GM04504 (cell line): ENCODE data around the gene NKX2-1.
"Not testable (repeated sequence)": the region's sequence is repeated elsewhere in the genome, so short reads cannot be mapped to it uniquely, and the experiment has no call there.

Source experiments
- DNase-seq: peaks from one replicate; pipeline ENCODE4 v3.0.0-alpha.2; 2012; ENCODE audit warnings: low read depth

NKX2-1 gene

DNA sequence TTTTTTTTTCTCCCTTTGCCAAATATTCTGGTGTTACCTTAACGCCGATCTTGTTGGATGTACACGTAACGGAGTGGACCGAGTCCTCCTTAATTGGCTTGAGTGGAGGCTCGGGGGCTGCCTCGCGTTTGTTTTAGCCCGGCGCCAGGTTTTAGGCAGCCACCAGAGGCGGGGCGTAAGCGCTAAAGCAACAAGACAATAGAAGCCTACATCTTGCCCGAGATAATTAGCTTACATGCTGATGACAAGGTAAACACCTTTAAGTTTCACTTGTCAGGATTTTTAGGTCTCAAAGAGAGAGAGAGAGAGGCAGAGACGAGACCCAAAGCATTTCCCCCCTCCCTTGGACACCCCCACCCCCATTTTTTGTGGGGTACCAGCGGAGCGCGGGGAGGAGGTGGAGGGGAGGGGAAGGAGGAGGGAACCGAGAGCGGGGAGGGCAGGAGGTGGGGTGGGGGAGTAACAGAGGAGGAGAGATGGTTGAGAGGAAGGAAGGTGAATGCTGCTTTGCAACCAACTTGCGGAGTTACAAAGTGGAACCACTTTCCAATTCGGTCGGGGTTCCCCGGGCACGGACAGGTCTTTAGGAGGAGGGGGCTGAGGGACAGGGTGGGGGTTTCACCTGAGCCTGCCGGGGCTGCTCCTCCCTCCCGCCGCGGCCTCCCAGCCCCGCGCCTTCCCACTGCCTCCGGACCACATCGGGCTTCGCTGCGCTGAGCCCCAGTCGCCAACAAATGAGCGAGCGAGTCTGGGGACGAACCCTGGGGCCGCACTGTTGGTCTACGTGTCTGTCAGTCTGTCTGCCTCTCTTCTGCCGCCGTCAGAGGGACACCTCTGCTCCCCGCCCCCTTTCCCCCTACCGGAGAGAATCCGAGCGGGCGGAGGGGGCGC lies at the start of gene NKX2-1:
TSS of gene NKX2-1 (minus strand) at position 802 of the 891 bp plus-strand sequence. CDS start at position 699, 103 bp downstream.
- DNase-seq: no peak

DNA sequence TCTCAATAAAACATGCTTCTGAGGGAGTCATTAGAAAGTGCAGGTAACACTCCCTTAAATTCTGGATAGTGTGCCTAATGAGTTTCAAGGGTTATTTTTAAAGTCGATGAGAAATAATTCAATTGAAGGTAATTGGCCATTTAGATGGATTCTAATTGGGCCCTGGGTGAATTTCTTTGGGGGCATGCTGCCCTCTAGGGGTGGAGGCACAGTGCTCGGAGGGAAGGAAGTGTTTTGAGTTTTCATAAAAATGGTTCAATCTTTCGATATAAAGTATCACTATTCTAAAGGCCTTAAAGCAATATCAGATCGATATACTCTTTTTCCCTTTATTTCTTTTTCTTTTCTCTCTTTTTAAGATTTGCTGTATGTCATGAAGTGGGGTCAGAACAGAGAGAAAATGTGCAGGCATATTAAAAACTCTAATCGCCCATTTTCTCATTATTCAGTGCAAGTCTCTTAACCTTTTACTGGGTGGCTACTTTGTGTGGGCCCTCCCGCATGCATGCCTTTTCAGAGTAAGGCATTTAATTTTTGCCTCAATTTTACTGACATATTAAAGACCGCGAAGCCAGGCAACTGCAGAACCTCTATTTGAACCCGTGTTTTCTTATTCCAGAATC lies 36.9 kb upstream of the NKX2-1 start:
- DNase-seq: peak; percentile 5

DNA sequence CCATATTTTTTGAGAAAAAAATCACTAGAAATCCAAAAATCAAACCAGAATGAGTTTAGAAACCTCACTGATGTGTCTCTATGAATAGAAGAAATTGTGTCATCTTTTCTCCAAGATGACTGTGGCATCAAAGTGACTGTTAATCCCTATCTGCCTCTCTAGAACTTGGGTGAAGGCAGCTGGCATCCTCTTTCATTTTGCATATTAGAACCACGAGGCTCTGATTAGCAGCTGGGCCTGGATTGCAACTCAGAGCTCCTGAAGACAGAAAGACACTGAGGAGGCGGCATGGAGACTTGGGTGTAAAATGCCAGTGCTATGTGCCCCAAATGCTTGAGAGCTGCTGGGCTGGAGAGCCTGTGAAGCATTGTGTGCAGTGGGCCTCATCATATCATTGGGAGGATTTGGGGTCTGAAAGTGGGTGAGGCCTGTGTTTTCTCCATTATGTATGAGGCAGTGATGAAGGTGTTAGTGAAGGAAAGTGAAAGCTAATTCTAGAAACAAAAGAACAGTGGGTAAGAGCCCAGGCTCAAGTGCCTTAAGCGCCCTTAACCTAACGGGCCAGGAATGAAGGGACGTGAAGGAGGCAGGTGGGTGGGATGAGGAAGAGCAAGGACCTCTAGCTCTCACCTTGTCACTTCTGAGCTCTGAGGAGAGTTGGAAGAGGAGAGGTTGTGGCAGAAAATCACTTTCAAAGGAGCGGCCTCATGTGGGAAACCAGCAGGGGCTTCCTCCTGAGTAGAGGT lies 36.1 kb upstream of the NKX2-1 start:
- no peak for DNase-seq

DNA sequence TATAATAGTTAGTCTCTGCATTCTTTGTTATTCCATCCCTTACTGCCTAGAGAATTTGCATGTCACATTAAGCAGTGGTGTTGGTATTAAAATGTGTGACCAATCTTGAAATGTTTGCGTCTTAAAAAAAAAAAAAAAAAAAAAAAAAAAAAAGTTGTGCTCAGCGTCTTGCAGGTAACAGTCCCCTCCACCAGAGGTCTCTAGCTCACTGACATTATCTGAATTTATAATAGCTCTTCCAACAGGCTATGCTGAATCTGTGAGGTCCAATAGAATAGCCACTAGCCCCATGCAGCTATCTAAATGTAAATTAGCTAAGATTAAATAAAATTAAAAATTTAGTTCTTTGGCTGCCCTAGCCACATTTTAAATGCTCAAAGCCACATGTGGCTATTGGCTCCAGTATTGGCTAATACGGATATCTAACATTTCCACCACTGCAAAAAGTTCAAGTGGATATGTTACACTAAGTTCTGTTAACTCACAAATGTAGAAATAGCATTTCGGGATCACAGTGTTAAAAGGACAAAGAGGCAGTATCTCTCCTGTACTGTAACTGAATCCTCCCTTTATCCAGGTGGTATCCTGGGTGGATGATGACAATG lies 33.7 kb upstream of the NKX2-1 start:
- peak; percentile 8 for DNase-seq

DNA sequence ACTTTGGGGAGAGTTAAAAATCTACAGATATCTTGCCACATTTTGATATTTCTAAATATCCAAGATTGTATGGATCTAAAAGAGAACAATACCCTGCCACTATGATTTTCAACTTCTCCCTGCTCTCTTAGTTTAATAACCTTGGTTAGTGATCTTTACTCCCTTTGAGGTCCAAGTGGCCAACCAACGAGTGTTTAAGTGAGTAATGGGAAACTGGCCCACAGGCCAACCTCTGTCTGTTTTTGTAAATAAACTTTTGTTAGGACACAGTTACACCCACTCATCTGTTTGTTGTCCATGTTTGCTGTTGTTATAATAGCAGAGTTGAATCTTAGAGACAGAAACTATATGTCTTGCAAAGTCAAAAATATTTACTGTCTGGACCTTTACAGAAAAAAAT lies 30.9 kb upstream of the NKX2-1 start:
- no peak for DNase-seq

DNA sequence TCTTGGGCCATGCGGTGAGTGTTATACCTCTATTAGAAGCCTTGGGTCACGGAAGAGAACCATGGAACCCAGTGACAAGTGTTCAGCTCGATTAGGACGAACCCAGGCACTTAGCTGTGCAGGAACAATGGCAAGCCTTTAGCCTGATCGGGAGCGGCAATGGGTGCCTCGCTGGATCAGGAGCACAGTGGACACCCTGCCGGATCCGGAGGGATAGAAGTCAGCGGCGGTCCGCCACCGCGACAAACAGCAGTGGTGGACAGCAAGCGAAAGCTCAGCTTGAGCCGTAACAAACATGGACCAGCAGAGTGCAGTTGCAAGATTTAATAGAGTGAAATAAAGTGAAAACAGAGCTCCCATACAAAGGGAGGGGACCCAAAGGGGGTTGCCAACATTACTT lies 24.2 kb upstream of the NKX2-1 start:
- DNase-seq: not testable (repeated sequence)

DNA sequence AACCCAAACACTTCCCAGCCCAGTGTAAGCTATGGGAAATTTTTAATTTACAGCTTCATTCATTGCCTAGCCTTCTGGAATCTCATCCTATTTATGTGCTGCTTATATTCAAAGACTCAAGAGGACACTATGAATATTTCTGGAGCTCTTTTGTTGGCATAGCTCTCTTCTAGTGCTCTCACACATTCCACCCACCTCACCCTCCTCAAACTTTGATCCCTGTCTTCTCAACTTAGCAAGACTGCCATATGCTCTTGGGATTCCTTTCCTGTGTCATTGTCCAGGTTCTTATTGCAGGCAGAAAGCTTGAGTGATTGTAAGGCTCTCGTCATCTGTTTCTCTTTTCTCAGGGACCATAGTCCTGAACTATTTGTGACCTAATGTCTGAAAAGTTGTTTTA lies 18.0 kb upstream of the NKX2-1 start:
- no peak for DNase-seq

DNA sequence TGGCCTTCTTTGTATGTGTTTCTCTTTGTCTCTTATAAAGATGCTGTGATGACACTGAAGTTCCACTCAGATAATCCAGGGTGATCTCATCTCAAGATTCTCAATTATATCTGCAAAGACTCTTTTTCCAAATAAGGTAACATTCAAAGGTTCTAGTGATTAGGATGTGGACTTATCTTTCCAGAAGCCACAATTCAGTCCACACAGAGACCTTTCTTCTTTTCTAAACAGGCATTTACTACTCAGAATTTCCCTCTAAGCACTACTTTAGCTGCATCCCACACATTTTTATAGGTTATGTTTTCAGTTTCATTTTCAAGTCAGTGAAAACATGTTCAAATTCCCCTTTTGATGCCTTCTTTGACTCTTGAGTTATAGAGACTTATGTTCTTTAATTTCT lies 9.0 kb upstream of the NKX2-1 start:
- no peak for DNase-seq

DNA sequence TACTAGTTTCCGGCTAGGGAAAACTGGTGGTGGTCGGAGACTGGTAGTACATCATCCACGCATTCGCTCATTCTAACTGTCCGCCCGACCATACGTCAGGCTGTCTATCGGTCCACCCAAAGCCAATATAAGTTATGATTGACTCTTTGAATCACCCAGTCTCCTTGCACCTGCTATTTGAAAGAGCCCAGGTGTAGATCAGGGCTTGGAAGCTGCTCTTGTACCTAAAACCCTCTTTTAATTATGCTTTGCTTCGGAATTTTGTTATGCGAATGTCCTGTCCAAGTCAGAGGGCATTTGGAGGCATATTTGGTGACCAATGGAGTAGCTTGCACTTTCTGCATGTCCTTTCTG lies 5.7 kb upstream of the NKX2-1 start:
- no peak for DNase-seq

DNA sequence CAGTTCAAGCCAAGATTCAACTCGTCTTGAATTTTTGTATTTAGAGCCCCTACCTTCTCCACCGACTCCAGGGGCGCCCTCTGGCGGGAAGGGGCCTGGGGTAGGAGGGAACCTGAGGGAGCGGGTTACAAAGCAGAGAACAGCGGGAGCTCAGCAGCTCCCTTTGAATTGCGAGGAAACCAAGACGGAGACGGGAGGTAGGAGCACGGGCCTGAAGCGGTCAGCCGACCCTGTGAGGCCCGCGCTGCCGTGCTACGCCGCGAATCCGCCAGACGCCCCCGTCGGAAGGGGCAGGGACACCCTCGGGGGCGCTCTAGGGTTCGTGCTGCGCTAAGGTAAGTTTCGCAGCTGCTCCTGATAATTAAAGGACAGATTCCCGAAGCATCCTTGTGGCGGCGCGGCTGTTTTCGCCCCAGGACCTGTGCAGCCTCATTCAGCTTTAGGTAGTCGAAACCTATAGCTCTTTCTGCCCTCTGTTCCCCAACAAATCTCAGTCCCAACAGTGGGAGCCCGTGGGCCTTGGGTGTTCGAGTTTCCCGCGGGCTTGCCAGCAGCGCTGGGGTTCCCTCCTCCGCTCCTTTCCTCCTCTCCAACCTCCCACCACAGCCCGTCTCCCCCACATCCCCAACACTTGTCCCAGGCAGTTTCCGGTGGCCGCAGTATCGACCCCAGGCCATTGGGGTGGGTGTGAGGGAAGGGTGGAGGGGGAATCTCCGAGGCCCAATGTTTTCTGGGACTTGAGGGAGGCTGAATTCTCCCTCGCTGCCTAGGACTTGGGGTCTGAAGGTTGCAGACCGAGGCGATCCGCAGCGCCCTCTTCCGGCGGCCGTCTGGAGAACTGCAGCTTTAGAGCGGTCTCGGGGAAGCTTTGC lies 5.1 kb upstream of the NKX2-1 start:
- DNase-seq: no peak

DNA sequence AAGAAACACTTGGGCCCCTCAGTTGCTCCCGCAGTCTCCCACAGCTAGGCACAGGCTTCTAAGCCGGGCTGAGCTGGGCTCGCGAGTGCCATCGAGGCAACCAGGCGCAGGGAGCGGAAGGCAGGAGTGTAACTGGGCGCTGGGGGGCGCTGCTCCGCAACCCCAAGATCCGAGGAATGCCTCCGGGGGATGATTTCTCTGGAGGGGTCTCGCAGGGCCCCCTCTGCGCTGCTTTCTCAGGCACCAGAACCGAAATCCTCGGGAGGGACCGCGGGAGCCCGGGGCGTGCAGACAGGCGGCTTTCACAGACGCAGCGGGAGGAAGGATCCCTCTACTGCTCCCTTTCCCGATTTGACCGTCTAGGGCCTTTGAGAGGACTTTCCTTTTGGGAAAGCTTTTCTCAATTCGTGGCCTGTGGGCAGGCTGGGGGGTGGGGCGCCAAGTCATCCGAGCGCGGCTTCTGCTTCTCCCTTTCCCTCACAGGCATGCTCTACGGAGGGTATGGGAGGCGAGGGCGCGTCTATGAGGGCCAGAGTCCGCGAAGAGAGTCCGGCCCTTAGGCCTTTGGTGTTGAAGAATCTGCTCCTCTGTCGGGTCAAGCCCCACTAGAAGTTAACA lies 4.3 kb upstream of the NKX2-1 start:
- DNase-seq: no peak

DNA sequence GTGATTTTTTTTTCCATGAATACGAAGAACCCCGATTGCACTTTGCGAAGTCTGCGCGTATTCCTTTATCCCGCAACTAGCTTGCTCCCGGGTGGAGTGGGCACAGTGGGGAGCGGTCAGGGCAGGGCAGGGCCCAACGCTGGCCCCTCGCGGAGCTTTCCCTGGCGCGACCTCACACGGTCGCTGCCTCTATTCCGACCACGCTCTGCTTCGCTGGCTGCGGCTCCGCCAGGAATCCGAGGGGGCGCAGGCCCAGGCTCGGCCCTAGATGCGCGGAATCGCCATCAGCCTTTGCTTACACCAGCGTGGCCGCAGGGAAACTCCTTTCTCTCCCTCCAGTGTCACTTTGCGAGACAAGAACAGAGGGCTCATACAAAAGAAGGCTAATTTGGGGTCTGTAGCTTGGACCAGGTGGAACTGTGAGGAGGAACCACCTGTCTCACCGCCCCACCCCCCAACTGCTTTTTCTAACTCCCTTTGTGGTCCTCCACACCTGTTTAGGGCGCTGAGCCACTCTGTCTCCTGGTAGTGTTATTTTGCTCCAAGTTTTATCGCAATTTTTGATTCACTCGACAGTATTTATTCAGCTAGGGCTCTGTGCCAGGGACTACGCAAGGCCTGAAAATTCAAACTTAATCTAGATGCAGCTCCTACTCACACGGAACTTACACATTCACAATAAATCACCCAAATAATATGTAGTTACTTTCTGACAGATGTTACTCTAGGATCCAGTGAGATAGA lies 3.1 kb upstream of the NKX2-1 start:
- DNase-seq: no peak

DNA sequence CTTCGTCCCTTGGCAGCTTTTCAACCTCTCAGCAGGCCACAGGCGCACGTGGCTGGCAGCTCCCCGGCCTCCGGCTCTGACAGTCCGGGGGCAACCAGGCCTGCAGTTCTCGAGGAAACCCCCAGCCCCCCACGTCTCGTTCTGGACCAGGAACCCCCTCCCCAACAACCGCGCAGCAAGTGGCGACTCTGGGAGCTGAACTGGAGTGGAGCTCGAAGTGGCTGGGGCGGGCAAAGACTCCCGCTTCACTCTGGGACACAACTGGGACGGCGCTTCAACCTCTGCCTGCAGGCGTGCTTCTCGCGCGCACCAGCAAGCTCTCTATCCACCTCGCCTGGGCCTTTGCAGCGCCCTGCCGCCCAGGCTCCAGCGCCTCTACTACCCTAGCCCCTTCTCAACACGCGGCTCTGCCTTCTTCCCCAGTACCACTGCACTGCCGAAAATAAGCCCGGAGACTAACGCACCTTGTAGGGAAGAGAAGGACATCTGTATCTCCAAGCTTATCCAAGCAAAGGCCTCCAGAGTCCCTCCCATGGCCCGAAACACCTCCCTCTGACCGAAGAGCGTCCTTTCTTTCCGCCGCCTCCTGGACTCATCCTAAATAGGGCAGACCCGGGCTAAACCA lies 2.4 kb upstream of the NKX2-1 start:
- no peak for DNase-seq

DNA sequence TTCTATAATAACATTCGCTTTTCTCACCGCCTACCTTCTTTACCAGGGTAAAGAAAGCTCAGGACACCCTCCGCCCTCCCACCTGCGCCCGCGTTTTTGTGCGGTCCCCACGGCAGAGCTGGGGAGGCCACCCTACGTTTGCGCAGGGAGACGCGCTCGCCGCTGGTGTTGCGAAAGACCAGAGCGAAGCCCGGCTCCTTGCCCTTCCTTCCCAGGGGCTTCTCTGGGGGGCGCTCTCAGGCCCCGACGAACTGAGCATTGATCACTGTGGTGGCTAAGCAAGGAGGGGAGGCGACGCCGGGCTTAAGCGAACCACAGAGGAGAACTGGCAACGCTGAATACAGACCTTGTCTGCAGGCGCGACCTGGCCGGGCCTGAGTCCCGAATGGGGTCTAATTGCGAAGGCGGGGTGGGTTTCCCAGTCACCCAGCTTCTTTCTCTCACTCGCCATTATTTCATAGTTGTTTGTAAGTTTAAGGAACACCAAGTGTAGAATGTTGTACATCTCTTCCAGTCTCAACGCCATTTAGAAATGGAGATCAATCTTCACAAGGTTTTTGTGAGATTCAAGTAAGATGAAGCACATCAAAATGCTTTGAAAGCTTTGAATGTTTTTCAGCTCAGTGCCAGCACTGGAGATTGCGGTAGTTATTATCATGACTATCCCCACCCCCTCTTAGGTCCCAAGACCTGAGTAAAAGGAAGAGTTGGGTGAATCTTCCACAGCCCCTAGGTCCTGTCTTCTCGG lies 1.7 kb upstream of the NKX2-1 start:
- DNase-seq: no peak

DNA sequence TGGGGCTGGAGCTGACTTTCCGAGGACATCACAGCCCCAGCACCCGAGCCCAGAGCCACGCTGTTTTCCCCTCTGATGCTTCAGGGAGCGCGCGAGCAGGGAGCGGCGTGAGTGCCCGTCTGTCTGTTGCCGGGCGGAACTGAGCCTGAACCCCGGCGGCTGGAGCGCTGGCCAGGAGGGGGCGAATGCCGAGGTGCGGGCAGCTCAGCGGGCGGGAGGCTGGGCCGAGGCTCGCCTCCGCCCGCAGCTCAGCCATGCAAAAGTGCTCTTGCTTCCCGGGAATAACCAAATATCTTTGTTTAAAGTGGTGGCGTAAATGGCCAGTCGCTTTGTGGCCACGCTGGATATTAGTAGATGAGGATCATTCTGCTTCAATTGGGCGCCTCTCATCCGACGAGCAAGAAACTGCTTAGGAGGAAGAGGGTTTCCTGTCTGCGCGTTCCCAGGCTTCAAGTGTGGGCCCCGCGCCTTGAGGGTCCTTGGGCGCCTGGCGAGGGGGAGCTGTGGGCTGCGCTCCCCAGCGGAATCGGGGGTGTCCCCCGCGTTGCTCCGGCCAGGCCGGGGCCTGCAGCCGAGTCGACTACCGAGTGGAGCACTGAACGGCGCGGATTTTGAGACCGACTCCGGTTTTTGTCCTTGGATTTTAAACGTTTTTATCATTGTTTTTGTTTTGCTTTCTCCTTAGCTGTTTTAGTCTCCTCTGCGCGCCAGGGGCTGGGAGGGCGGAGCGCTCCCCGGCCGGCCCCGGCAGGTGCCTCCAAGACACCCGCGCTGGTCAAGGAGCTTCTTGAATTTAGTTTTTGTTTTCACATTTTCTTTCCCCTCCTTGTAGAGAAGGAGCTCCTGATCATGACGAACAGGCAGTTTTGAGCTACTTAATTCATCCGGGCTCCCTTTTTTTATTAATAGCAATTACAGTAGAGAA lies 831 bp upstream of the NKX2-1 start:
- no peak for DNase-seq

DNA sequence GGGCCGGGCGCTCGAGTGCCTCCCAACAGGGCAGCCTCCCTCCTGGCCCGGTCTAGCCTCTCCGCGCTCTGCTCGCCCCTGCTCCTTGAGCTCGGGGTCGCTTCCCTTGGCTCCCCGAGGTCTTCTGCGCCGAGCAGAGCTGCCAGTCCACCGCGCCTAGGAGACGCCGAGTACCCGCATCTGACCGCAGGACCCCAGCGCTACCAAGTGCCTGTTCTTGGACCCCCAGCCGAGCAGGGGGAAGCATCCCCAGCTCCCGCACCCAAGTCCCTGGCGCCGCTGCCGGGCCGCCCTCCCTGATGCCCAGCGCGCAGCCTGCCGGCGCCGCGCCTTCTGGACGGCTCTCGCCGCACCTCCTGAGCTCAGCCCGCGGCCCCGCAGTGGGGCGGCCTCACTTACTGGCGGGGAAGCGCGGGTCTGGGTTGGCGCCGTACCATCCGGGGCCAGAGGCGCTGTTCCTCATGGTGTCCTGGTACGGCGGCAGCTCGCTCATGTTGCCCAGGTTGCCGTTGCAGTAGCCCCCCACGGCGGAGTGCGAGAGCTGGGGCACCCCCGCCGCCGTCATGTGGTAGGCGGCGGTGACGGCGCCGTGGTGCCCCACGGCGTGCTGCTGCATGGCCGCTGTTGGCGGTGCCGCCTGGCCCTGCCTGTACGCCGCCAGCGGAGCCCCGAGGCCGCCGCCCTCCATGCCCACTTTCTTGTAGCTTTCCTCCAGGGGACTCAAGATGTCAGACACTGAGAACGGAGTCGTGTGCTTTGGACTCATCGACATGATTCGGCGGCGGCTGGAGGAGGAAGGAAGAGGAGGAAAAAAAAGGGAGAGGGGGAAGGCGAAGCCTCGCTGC lies 1.2 kb downstream of the NKX2-1 start:
- DNase-seq: no peak

DNA sequence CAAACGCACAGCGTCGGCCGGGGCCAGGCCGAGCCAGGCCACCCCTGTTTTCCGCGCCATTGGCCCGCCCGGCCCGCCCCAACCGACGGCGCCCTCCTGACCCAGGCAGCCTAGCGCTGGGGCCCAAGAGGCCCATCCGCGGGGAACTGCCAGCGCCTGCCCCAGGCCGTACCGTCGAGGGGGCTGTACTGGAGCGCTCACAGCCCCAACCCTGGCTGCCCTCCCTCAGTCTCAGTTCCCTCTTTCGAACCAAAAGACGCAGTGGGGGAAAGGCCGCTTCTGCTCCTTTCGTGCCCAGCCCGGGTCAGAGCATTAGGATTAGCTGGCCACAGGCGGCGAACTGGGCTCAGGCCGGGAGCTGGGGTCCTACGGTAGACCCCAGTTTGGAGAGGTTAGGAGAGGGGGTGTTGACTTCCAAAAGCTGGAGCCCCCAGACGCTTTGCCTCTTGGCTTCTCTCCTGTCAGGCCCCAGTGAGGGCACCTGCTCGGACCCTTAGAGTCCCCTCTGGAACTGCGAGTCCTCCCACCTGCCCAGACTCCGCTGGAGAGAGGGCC lies 1.9 kb downstream of the NKX2-1 start:
- DNase-seq: no peak
